Fibroblast of pulmonary artery (primary cell): ENCODE results near the gene FAM151A.

Experiments used
- DNase-seq: peaks from one replicate; pipeline ENCODE4 v3.0.0-alpha.2; 2010; ENCODE audit warnings: low read depth
- H3K4me3 ChIP-seq: replicated peaks from 2 replicates; pipeline ENCODE4 v1.5.1; 2011; ENCODE audit warnings: low read depth, mild to moderate bottlenecking, control low read depth, low read length, moderate library complexity
- TF ChIP-seq, protein P1 (sequence below): IDR thresholded peaks from 2 replicates; pipeline ENCODE4 v1.5.1; 2011; ENCODE audit warnings: mild to moderate bottlenecking, control low read depth, low read length, inconsistent platforms; ENCODE audit errors: missing control alignments

The FAM151A gene

DNA sequence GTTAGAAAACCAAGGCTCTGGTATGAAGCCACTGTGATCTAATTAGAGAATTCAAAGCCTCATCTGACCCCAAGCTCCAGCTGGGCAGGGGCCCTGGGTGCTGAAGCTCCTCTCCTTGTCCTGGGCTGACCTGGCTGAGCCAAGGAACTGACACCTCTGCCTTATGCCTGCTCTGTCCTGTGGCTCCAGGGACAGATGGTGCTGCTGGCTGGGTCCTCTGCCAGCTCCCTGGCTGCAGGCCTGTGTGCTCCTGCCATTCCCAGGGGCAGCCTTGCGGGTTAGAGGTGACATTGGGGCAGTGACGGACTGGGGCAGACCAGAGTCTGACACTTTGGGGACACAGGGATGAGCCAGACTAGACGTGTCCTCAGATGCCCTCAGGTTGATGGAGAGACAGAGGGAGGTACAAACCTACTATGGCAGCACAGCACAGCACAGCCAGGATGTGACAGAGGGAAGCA lies 63.5 kb downstream of the FAM151A start:
- H3K4me3 ChIP-seq = no peak overlapping the region
- DNase-seq = no peak
- TF ChIP-seq, protein P1, sequence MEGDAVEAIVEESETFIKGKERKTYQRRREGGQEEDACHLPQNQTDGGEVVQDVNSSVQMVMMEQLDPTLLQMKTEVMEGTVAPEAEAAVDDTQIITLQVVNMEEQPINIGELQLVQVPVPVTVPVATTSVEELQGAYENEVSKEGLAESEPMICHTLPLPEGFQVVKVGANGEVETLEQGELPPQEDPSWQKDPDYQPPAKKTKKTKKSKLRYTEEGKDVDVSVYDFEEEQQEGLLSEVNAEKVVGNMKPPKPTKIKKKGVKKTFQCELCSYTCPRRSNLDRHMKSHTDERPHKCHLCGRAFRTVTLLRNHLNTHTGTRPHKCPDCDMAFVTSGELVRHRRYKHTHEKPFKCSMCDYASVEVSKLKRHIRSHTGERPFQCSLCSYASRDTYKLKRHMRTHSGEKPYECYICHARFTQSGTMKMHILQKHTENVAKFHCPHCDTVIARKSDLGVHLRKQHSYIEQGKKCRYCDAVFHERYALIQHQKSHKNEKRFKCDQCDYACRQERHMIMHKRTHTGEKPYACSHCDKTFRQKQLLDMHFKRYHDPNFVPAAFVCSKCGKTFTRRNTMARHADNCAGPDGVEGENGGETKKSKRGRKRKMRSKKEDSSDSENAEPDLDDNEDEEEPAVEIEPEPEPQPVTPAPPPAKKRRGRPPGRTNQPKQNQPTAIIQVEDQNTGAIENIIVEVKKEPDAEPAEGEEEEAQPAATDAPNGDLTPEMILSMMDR = no peak
